Upper lobe of left lung (tissue), 4 donors: Measurements from ENCODE around the gene DAPK1.

ENCODE experiments used
- EP300 ChIP-seq, 4 donors: sonication (generic); formaldehyde crosslinking; IDR thresholded peaks; one replicate each; pipeline ENCODE4 v1.5.1; 2017; ENCODE audit warnings: antibody characterized with exemption in 4 of 4, control low read depth in 2 of 4
- POLR2A ChIP-seq, 4 donors: fragments of 450-650 bp; IDR thresholded peaks; one replicate each; pipeline ENCODE4 v1.5.1; 2016 to 2017; ENCODE audit warnings: antibody characterized with exemption in 4 of 4, mild to moderate bottlenecking in 2 of 4
- POLR2AphosphoS5 ChIP-seq, 2 donors: sonication (generic); formaldehyde crosslinking; IDR thresholded peaks; one replicate each; pipeline ENCODE4 v1.5.1; 2017; ENCODE audit warnings: antibody characterized with exemption in 2 of 2
- TF ChIP-seq, protein P1 (sequence below), 6 experiments: fragments of 450-650 bp in 4 of 6; fragments of 200-600 bp in 2 of 6; sonication (generic) in 2 of 6; IDR thresholded peaks; one replicate each; pipeline ENCODE4 v1.5.1; 2016 to 2019; ENCODE audit warnings: antibody characterized with exemption in 6 of 6

DNA sequence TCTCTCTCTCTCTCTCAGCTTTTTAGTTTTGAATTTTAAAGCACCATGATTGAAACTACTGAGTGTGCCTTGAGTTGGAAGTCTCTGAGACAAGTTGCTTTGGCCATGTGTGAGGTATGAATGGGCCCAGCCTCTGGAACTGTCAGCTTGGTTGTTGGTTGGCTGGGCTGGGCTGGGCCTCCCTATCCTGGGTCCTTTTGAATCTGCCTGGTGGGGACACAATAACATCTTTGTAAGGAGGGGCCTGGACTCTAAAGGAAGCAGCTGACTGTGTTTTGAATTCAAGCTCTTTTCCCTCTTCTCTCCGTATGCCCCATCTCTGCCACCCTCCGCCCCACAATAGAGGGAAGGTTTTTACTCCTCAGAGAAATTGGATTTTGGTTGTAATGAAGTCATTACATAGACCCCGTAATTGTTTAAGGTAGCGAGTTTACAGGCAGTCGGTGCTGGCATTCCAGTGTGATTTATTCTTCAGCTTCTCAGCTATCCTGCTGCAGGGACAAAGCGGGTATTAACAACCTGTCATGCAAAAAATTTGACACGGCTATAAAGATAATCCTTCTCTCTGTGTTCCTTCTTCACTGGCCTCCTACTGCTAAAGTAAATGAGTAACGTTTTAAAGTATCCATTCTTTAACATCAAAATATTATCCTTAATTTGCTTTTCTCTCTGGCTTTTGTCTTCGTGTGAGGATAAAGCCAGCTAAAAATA, 105.4 kb downstream of the DAPK1 start:
- TF ChIP-seq, protein P1, sequence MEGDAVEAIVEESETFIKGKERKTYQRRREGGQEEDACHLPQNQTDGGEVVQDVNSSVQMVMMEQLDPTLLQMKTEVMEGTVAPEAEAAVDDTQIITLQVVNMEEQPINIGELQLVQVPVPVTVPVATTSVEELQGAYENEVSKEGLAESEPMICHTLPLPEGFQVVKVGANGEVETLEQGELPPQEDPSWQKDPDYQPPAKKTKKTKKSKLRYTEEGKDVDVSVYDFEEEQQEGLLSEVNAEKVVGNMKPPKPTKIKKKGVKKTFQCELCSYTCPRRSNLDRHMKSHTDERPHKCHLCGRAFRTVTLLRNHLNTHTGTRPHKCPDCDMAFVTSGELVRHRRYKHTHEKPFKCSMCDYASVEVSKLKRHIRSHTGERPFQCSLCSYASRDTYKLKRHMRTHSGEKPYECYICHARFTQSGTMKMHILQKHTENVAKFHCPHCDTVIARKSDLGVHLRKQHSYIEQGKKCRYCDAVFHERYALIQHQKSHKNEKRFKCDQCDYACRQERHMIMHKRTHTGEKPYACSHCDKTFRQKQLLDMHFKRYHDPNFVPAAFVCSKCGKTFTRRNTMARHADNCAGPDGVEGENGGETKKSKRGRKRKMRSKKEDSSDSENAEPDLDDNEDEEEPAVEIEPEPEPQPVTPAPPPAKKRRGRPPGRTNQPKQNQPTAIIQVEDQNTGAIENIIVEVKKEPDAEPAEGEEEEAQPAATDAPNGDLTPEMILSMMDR (IDR thresholded peaks at IDR 0.05), result no peak
- TF ChIP-seq POLR2A (IDR thresholded peaks at IDR 0.05) (no peak), POLR2AphosphoS5 (IDR thresholded peaks at IDR 0.05) (no peak), EP300 (IDR thresholded peaks at IDR 0.05) (no peak)
